GM21515 (cell line): Measurements from ENCODE around the gene PTPRK.

ENCODE experiments used
- ATAC-seq: cut with Tn5 transposase; IDR thresholded peaks from one replicate; pipeline ENCODE4 v1.9.1; 2021; ENCODE audit not compliant: unreplicated experiment

Gene PTPRK

DNA sequence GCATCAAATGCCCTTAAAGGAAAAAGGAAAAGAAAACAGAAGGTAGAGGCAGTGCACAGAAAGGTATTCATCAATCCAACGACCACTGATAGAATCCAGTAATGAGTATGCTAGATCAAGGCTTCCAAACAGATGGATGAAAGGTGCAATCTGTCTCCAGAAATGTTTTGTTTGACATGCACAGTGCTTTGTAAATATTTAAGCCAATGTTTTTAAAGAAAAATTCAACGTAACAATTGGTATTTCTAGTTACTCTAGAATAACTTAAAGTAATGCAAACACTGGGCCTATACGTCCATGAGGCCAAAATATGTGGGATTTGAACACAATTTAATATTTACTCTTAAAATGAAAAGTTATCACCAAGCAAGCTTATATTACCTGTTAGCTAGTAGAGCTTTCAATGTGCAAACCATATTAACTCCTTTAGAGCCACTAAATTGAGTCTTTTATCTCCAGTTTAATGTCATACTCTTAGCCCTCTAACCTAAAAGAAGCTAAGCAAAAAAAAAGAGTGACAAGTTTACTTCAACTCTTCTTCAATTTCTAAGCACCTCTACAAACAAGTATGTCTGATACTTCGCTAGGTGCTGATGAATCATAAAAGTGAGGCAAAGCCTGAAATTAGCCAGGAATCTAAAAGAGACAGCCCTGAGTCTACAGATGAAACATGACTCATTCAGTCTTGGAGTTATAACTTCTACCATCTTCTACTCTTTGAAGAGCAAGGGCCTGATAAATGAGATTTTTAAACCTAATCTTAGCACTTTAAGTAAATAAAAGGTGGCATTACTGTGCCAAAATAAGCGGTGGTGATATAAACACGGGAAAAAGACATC, 169.8 kb downstream of the PTPRK start:
- ATAC-seq: no peak

- no peak for ATAC-seq
These were observed 173.3 kb downstream of the PTPRK start for GRCh38 chr6:128347123-128347522.

- no peak for ATAC-seq
These were observed 173.8 kb downstream of the PTPRK start for GRCh38 chr6:128346569-128346968.

DNA sequence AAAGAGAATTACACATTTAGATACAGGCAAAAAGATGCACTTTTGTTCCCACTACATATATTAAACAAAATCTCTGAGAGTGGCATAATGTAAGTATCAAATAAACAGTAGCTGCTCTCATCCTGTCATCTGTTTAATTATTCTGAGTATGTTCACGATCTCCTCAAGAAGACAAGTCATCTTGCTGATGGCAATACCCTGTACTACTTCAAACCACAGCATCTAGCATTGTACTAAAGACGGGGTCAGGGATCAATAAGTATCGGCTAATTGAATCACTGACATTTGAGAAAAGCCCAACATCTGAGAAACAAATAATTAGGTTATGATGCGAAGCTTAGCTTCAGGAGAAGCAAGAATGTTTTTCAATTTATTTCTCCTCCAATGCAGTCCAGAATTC, 175.1 kb downstream of the PTPRK start:
- no peak for ATAC-seq

GRCh38 chr6:128343706-128344105, 176.7 kb downstream of the PTPRK start:
- no peak for ATAC-seq

- no peak for ATAC-seq
These were observed 180.6 kb downstream of the PTPRK start for GRCh38 chr6:128339635-128340450.

- no peak for ATAC-seq
These were observed 182.8 kb downstream of the PTPRK start for GRCh38 chr6:128337619-128338018.

GRCh38 chr6:128336436-128337095, 183.8 kb downstream of the PTPRK start:
- ATAC-seq: no peak

- ATAC-seq: no peak
These were observed 184.4 kb downstream of the PTPRK start for GRCh38 chr6:128335963-128336362.

GRCh38 chr6:128333581-128334223, 186.7 kb downstream of the PTPRK start:
- no peak for ATAC-seq

DNA sequence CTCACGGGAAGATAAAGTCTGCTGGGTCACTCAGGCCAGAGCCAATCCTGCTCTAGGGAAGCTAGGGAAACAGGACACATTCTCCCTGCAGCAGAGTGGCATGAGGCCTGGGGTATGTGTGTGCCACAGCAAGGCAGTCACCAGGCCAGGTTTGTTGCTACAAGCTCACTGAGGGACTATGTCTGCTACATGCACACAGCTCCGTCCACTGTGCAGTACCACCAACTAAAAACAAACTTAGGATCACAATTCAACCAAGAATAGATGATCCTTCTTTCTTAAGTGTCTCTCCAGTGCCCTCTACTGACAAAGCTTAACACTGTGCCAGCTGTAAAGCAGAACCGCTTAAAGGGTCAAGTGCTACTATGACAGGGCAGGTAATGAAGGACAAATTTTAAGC, 192.5 kb downstream of the PTPRK start:
- ATAC-seq: peak; percentile 94

DNA sequence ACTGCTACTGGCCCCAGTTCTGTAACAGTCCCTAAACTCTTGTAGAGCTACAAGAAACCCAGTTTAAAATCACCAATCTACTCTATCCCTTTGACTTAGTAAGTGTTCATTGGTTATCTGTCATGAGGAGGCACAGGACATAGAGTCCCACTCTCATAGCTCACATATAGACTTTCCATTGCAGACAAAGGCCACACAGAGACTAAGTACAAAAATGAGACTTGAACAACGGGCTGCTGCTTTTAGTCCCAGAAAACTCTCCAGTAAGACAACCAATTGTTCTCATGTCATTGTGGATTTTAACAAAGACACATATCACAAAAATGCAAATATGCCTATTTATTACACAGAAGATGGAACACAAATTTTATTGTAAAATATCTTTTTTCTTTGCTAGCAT, 197.4 kb downstream of the PTPRK start:
- ATAC-seq: no peak

- no peak for ATAC-seq
These were observed 200.5 kb downstream of the PTPRK start for GRCh38 chr6:128319946-128320345.

- ATAC-seq: no peak
These were observed 201.2 kb downstream of the PTPRK start for GRCh38 chr6:128319157-128319556.

DNA sequence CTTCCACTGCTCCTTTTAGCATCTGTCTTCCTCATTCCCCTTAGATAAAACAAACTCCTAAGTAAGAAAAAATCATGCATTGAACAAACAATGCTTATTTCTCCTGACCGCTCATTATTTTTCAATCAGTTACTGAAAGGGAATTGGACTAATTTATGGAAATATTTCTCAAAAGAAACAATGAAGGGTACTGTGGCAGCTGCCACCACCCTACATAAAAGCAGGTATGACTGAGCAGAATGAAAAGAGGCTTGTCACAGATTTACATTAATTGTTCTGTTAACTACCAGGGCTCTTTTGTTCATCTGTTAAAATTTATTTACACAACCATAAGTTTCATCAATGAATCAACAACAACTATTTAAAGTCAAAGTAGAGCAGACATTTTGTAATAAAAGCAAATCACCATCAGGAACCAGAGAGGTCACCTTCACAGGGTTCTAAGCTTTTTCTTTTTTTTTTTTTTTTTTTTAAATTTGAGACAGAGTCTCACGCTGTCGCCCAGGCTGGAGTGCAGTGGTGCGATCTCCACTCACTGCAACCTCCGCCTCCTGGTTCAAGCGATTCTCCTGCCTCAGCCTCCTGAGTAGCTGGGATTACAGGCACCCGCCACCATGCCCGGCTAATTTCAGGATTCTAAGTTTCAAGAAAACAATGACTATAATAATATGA, 204.0 kb downstream of the PTPRK start:
- no peak for ATAC-seq

DNA sequence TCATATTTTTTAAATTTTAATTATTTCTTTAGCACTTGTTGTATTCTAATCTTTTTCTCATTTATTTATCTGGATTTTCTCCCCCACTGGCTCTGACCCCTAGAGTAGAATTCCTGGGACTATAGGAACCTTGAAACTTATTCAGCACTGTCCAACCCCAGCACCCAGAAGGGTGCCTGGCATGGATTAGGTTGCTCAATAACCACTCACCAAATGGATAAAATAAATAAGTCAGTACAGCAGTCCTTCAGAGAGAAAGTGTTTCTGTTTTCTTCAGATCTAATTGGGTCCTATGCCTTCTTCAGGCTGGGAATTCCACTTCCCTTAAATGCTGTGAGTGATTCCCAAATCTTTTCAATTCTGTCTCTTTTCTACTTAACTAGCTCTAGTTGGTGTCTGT, 206.2 kb downstream of the PTPRK start:
- ATAC-seq: no peak

- no peak for ATAC-seq
These were observed 208.3 kb downstream of the PTPRK start for GRCh38 chr6:128311944-128312570.

GRCh38 chr6:128310451-128310850, 209.9 kb downstream of the PTPRK start:
- ATAC-seq: no peak

DNA sequence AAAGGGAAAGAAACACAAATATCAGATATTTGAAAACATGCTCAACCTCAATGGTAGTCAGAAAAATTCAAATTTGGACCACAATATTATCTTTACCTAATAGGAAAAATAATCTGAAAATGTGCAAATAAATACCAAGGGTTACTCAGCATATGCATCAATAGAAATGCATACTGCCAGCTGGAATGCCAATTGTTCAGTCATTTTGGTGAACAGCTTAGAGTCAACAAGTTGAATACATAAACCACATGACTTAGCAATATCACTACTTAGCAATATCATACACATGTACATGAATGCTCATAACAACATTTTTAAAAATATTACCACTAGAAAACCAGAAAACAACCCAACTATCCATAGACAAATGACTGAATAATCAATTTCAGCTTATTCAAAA, 212.7 kb downstream of the PTPRK start:
- ATAC-seq: no peak

DNA sequence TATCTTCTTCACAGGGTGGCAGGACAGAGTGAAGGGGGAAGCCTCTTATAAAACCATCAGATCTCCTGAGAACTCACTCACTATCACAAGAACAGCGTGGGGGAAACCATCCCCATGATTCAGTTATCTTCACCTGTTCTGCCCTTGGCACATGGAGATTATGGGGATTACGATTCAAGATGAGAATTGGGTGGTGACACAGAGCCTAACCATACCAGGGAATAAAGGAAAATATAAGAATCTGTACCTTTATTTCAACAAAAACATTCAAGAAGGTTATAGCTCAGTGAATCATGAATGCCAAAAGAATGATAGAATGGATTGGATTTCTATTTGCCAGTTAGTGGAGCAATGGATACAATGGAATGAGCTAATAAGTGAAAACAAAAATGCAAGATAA, 214.4 kb downstream of the PTPRK start:
- no peak for ATAC-seq
